CD4-positive, alpha-beta T cell treated with Interleukin-15 for 4 hours (primary cell): ENCODE results near the gene MT1G.
"Not testable (repeated sequence)": the region's sequence is repeated elsewhere in the genome, so short reads cannot be mapped to it uniquely, and the experiment has no call there.

Experiments used
- DNase-seq: peaks from one replicate; pipeline ENCODE4 v3.0.0-alpha.2; 2020; ENCODE audit warnings: low spot score

Gene MT1G

GRCh38 chr16:56665286-56666261 is 2.3 kb downstream of the MT1G start:
- not testable (repeated sequence) for DNase-seq

- no peak for DNase-seq
These were observed 3.4 kb downstream of the MT1G start for GRCh38 chr16:56664506-56664905.

- no peak for DNase-seq
These were observed 5.2 kb downstream of the MT1G start for GRCh38 chr16:56662357-56663354.

- no peak for DNase-seq
These were observed 9.5 kb downstream of the MT1G start for GRCh38 chr16:56658327-56658875.

GRCh38 chr16:56657555-56658326 is 10.1 kb downstream of the MT1G start, which contains the start of gene MT1F:
MT1F (plus strand) TSS chr16:56657959; CDS start chr16:56658059, 100 bp downstream.
- DNase-seq = peak; percentile 59

- no peak for DNase-seq
These were observed 14.6 kb downstream of the MT1G start for GRCh38 chr16:56653218-56653617.

GRCh38 chr16:56652600-56652999 is 15.3 kb downstream of the MT1G start:
- DNase-seq = no peak

- DNase-seq = no peak
These were observed 16.3 kb downstream of the MT1G start, which contains the start of gene MT1B for GRCh38 chr16:56651586-56651985. MT1B (plus strand) TSS chr16:56651886; CDS start chr16:56651954, 68 bp downstream.

- DNase-seq = no peak
These were observed 18.0 kb downstream of the MT1G start for GRCh38 chr16:56649820-56650219.

GRCh38 chr16:56649271-56649670 is 18.6 kb downstream of the MT1G start:
- no peak for DNase-seq

GRCh38 chr16:56647641-56648431 is 20.0 kb downstream of the MT1G start:
- no peak for DNase-seq

GRCh38 chr16:56645838-56646237 is 22.0 kb downstream of the MT1G start:
- DNase-seq = no peak

- DNase-seq = no peak
These were observed 22.6 kb downstream of the MT1G start for GRCh38 chr16:56645311-56645710.

- no peak for DNase-seq
These were observed 24.0 kb downstream of the MT1G start for GRCh38 chr16:56643833-56644232.

GRCh38 chr16:56643080-56643778 is 24.6 kb downstream of the MT1G start:
- peak; percentile 76 for DNase-seq

- DNase-seq = no peak
These were observed 26.7 kb downstream of the MT1G start for GRCh38 chr16:56641166-56641565.

GRCh38 chr16:56640076-56640475 is 27.8 kb downstream of the MT1G start:
- no peak for DNase-seq

- no peak for DNase-seq
These were observed 28.8 kb downstream of the MT1G start for GRCh38 chr16:56639045-56639444.
